DOHH2 (cell line): ENCODE results near the gene OSBPL2.

ENCODE experiments used
- H3F3A ChIP-seq: fragments of 200-600 bp; sonication (generic), shearing (Covaris generic); 2 replicates; pipeline ENCODE4 v1.6.0; 2016; ENCODE audit warnings: antibody characterized with exemption, mild to moderate bottlenecking; ENCODE audit not compliant: control insufficient read depth, insufficient read depth
- H3K27ac ChIP-seq: fragments of 200-600 bp; sonication (generic); 2 replicates; pipeline ENCODE4 v1.5.1; 2014; ENCODE audit warnings: low read depth, mild to moderate bottlenecking, low read length, moderate library complexity
- H3K27me3 ChIP-seq: fragments of 200-600 bp; sonication (generic); 2 replicates; pipeline ENCODE4 v1.6.1; 2014; ENCODE audit warnings: mild to moderate bottlenecking, low read length, mixed read lengths; ENCODE audit not compliant: control insufficient read depth
- H3K36me3 ChIP-seq: fragments of 200-600 bp; sonication (generic); 2 replicates; pipeline ENCODE4 v1.6.1; 2014; ENCODE audit warnings: mild to moderate bottlenecking, low read length, moderate library complexity, mixed read lengths; ENCODE audit not compliant: control insufficient read depth
- H3K4me1 ChIP-seq: fragments of 200-600 bp; sonication (generic); 2 replicates; pipeline ENCODE4 v1.6.1; 2014; ENCODE audit warnings: mild to moderate bottlenecking, low read length, mixed read lengths; ENCODE audit not compliant: control insufficient read depth
- H3K4me2 ChIP-seq: fragments of 200-600 bp; sonication (generic); 2 replicates; pipeline ENCODE4 v1.6.0; 2014; ENCODE audit warnings: mild to moderate bottlenecking, low read length, moderate library complexity
- H3K4me3 ChIP-seq: fragments of 200-600 bp; sonication (generic); 2 replicates; pipeline ENCODE4 v1.5.1; 2014; ENCODE audit warnings: mild to moderate bottlenecking, low read length, mixed read lengths
- H3K79me2 ChIP-seq: fragments of 200-600 bp; sonication (generic); 2 replicates; pipeline ENCODE4 v1.6.1; 2014; ENCODE audit warnings: mild to moderate bottlenecking, low read length, mixed read lengths; ENCODE audit not compliant: control insufficient read depth
- H3K9me2 ChIP-seq: fragments of 200-600 bp; sonication (generic); replicated peaks from 2 replicates; pipeline ENCODE4 v1.6.1; 2014; ENCODE audit warnings: mild to moderate bottlenecking, low read length, mixed read lengths; ENCODE audit not compliant: control insufficient read depth
- H3K9me3 ChIP-seq: fragments of 200-600 bp; sonication (generic); 2 replicates; pipeline ENCODE4 v1.6.1; 2014; ENCODE audit warnings: antibody characterized with exemption, low read length, mixed read lengths; ENCODE audit not compliant: control insufficient read depth, insufficient read depth
- H4K20me1 ChIP-seq: fragments of 200-600 bp; sonication (generic); 2 replicates; pipeline ENCODE4 v1.6.0; 2014; ENCODE audit warnings: low read depth, mild to moderate bottlenecking, antibody characterized with exemption, low read length, moderate library complexity; ENCODE audit not compliant: control insufficient read depth, insufficient read depth
- CTCF ChIP-seq: fragments of 200-600 bp; sonication (generic); IDR thresholded peaks from one replicate; pipeline ENCODE4 v1.5.1; 2014; ENCODE audit warnings: antibody characterized with exemption, mild to moderate bottlenecking, low read depth, low read length; ENCODE audit not compliant: poor library complexity, severe bottlenecking
- EZH2phosphoT487 ChIP-seq: fragments of 200-600 bp; sonication (generic); IDR thresholded peaks from 2 replicates; pipeline ENCODE4 v1.6.1; 2017; ENCODE audit warnings: borderline replicate concordance, mild to moderate bottlenecking, antibody characterized with exemption, low read length, moderate library complexity, mixed read lengths

OSBPL2 gene

GRCh38 chr20:62269378-62269777 lies 31.1 kb downstream of the OSBPL2 start:
- H3K27me3 ChIP-seq, result no peaks in the 10 kb centered on the region
- H3K27ac ChIP-seq, result no peak overlapping the region
- no peaks in the 10 kb centered on the region for H3K9me2 ChIP-seq
- no peaks in the 10 kb centered on the region for H4K20me1 ChIP-seq
- TF ChIP-seq EZH2phosphoT487 (no peak), CTCF (no peak)
- no peaks in the 10 kb centered on the region for H3F3A ChIP-seq
- no peaks in the 10 kb centered on the region for H3K79me2 ChIP-seq
- no peak overlapping the region for H3K4me2 ChIP-seq
- H3K9me3 ChIP-seq, result no peaks in the 10 kb centered on the region
- H3K36me3 ChIP-seq, result peaks cover 17% of the 10 kb centered on the region
- H3K4me3 ChIP-seq, result no peak overlapping the region
- H3K4me1 ChIP-seq, result peaks cover 13% of the 10 kb centered on the region

GRCh38 chr20:62269871-62270270 lies 31.6 kb downstream of the OSBPL2 start:
- Histone ChIP-seq H3K79me2 (no peaks in the 10 kb centered on the region), H4K20me1 (no peaks in the 10 kb centered on the region), H3K27me3 (no peaks in the 10 kb centered on the region), H3K4me3 (no peak overlapping the region), H3F3A (peaks cover 2% of the 10 kb centered on the region; the same call in 1 of the 2 replicates), H3K27ac (no peak overlapping the region), H3K9me3 (no peaks in the 10 kb centered on the region), H3K36me3 (peaks cover 17% of the 10 kb centered on the region), H3K4me2 (no peak overlapping the region), H3K4me1 (peaks cover 17% of the 10 kb centered on the region), H3K9me2 (no peaks in the 10 kb centered on the region)
- no peak for TF ChIP-seq CTCF
- no peak for TF ChIP-seq EZH2phosphoT487

DNA sequence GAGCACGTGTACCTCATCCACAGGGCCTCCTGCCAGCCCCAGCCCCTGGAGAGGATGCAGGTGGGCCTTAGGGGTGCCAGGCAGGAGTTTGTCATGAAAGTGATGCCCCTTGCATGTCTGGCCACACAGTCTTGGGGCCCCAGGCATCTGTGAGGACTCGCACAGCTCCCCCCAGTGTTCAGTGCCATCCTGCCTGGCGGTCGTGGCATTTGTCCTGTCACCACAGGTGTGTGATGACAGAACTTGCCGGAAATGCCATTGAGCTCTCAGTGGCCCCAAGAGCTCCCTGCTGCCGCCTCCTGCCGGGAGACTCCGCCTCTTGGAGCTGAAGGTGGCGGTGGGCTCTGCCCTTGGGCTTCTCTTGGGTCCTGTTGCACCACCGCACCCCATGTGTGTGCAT lies 33.9 kb downstream of the OSBPL2 start:
- Histone ChIP-seq H3K4me2 (no peak overlapping the region), H4K20me1 (no peaks in the 10 kb centered on the region), H3K27ac (no peak overlapping the region), H3K9me2 (no peaks in the 10 kb centered on the region), H3K4me3 (no peak overlapping the region), H3K79me2 (no peaks in the 10 kb centered on the region), H3K4me1 (peaks cover 27% of the 10 kb centered on the region), H3F3A (peaks cover 3% of the 10 kb centered on the region; the same call in 1 of the 2 replicates), H3K9me3 (no peaks in the 10 kb centered on the region), H3K36me3 (peaks cover 13% of the 10 kb centered on the region; the same call in 1 of the 2 replicates), H3K27me3 (no peaks in the 10 kb centered on the region)
- TF ChIP-seq CTCF (peak; percentile 21), EZH2phosphoT487 (no peak)
